Transverse colon (tissue), 4 donors: Measurements from ENCODE around the gene CASKIN2. TPM values are rescaled to one million over a fixed set of nuclear protein-coding genes. Genes with fewer than 3 reads are reported as not detected.

Experiments
- DNase-seq: peaks from one replicate; pipeline ENCODE4 v3.0.0-alpha.2; 2019
- H3K27ac ChIP-seq, 4 donors: fragments of 200-600 bp; sonication (generic); 2 replicates each; pipeline ENCODE4 v1.5.1; 2016 to 2018; ENCODE audit warnings: inconsistent platforms in 4 of 4
- H3K27me3 ChIP-seq: fragments of 200-600 bp; sonication (generic); 2 replicates; pipeline ENCODE4 v1.5.1; 2017; ENCODE audit warnings: inconsistent platforms
- H3K36me3 ChIP-seq, 4 donors: fragments of 200-600 bp; sonication (generic); 2 replicates each; pipeline ENCODE4 v1.5.1; 2017 to 2019; ENCODE audit warnings: inconsistent platforms in 4 of 4
- H3K4me1 ChIP-seq, 4 donors: fragments of 200-600 bp; sonication (generic); 2 replicates each; pipeline ENCODE4 v1.5.1; 2017 to 2020; ENCODE audit warnings: inconsistent platforms in 4 of 4
- H3K4me3 ChIP-seq, 4 donors: fragments of 200-600 bp; sonication (generic); 1 replicate in 1 of 4; 2 replicates in 3 of 4; pipeline versions ENCODE4 v1.5.1 to v1.6.1; 2017 to 2019; ENCODE audit warnings: inconsistent platforms in 4 of 4
- H3K9me3 ChIP-seq, 2 donors: fragments of 200-600 bp; sonication (generic); 2 replicates each; pipeline ENCODE4 v1.5.1; 2017 to 2019; ENCODE audit warnings: inconsistent platforms in 2 of 2
- CTCF ChIP-seq, 5 experiments: fragments of 200-600 bp in 3 of 5; fragments of 450-650 bp in 2 of 5; sonication (generic) in 3 of 5; IDR thresholded peaks; 1 replicate in 2 of 5; 2 replicates in 3 of 5; pipeline ENCODE4 v1.5.1; 2016 to 2017; ENCODE audit warnings: antibody characterized with exemption in 5 of 5, inconsistent platforms in 3 of 5, mild to moderate bottlenecking in 2 of 5, moderate library complexity in 1 of 5
- EP300 ChIP-seq: sonication (generic); formaldehyde crosslinking; IDR thresholded peaks from one replicate; pipeline ENCODE4 v1.6.1; 2017; ENCODE audit warnings: antibody characterized with exemption, low read depth
- POLR2A ChIP-seq: fragments of 450-650 bp; IDR thresholded peaks from one replicate; pipeline ENCODE4 v1.6.1; 2016; ENCODE audit warnings: antibody characterized with exemption, mild to moderate bottlenecking, moderate library complexity
- POLR2AphosphoS5 ChIP-seq, 3 donors: sonication (generic); formaldehyde crosslinking; IDR thresholded peaks; one replicate each; pipeline ENCODE4 v1.6.1; 2016; ENCODE audit warnings: antibody characterized with exemption in 3 of 3
- WGBS, 2 donors: methylation state at CpG; one replicate each; pipeline ENCODE4 v1.1.5; 2018; ENCODE audit warnings: low coverage in 1 of 2; 5-methylcytosine and 5-hydroxymethylcytosine counted together
- in situ Hi-C, 4 donors: fragments of 200-750 bp; cut with MboI; loops; one replicate each; pipeline versions ENCODE4 v1.15.0 to v1.15.1; 2017; ENCODE audit warnings: low sequenced_read_pairs in 3 of 4, low pct_ligation_motif_present in 1 of 4, low pct_unique_long_range_greater_than_20kb in 1 of 4
- intact Hi-C: fragments of 100-400 bp; cut with DNase I; formaldehyde crosslinking; loops from one replicate; pipeline ENCODE4 v1.15.1; 2023; ENCODE audit warnings: low total_unique reads
- total RNA-seq, 4 donors: library from RNA; depleted of rRNA; stranded (reverse); fragments of >200 nt; gene quantifications; one replicate each; pipeline ENCODE4 v1.1.0, GENCODE V29; 2016

CASKIN2 gene
- total RNA-seq, 4 donors from 2014 or later = 16.5 to 128 (median 24.8) TPM

DNA sequence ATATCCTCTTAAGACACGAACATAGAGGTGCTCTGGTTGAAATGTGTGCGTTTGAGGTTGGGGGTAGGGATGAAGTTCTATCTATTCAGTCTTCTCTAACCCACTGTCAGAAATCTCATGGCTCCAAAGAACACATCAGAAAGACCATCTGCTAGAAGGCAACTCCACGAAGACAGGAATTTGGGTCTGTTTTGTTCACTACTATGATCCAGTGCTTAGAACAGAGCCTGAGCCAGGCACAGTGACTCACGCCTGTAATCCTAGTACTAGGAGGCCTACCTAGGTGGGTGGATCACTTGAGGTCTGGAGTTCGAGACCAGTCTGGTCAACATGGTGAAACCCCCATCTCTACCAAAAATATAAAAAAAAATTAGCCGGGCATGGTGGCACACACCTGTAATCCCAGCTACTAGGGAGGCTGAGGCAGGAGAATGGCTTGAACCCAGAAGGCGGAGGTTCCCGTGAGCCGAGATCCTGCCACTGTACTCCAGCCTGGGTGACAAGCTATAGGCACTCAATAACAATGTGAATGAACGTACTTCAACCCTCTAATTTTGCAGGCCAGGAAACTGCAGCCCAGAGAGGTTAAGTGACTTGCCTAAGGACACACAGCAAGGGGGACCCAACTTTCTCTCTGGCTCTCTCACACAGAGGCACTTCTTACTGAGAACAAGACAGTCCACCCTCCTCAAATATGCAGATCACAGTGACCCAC lies 2.3 kb downstream of the CASKIN2 start:
- Histone ChIP-seq H3K9me3 (no peaks in the 10 kb centered on the region), H3K4me1 (peaks cover 32 to 56% (median 48%) of the 10 kb centered on the region in 4 donors), H3K36me3 (no peaks in the 10 kb centered on the region), H3K4me3 (peak overlapping the region in 1 of 4 donors; percentile 96), H3K27me3 (no peaks in the 10 kb centered on the region), H3K27ac (peak overlapping the region in 3 of 4 donors; percentile 44 to 93 (median 87))
- TF ChIP-seq POLR2AphosphoS5 (IDR thresholded peaks at IDR 0.05) (no peak), POLR2A (no peak), CTCF (IDR thresholded peaks at IDR 0.05) (no peak), EP300 (no peak)
- intact Hi-C loops (loop anchor here (5.0 kb wide), 1 partner anchor 86 kb away; no protein-coding TSS in a partner anchor), in situ Hi-C loops (loop anchor here in 1 of 4 donors (10.0 kb wide), 1 partner anchor 88 kb away; no protein-coding TSS in a partner anchor)
- DNase-seq = no peak
- 65% methylated on average over 10 of the region's 10 CpGs; no CpG with 5 or more reads in 1 of the 2 donors for WGBS, 2 donors

GRCh38 chr17:75511610-75512575 lies 3.4 kb downstream of the CASKIN2 start:
- no peak for DNase-seq
- Histone ChIP-seq H3K9me3 (no peaks in the 10 kb centered on the region), H3K27ac (peak overlapping the region; percentile 12 to 87 (median 42)), H3K36me3 (no peaks in the 10 kb centered on the region), H3K4me1 (peaks cover 23 to 47% (median 37%) of the 10 kb centered on the region in 4 donors), H3K4me3 (no peak overlapping the region), H3K27me3 (no peaks in the 10 kb centered on the region)
- TF ChIP-seq CTCF (IDR thresholded peaks at IDR 0.05) (no peak), EP300 (no peak), POLR2AphosphoS5 (IDR thresholded peaks at IDR 0.05) (no peak)
- WGBS, 2 donors = 60 to 75% methylated on average over 1 to 12 of the region's 13 CpGs
- in situ Hi-C loops = loop anchor here in 1 of 4 donors (10.0 kb wide), 1 partner anchor 87 kb away; no protein-coding TSS in a partner anchor
- intact Hi-C loops = loop anchor here (5.0 kb wide), 1 partner anchor 85 kb away; no protein-coding TSS in a partner anchor

DNA sequence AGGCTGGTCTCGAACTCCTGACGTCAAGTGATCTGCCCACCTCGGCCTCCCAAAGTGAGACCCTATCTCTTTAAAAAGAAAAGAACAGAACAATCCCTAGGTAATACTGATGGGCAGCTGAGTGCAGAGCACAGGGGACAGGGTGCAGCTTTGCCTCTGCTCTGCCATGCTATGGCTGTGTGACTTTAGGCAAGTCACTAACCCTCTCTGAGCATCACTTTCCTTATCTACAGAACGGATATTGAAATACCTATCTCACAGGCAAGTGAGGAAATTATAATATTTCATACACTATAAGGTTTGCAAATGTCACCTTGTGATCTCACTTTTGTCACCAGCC lies 4.1 kb downstream of the CASKIN2 start:
- in situ Hi-C loops (loop anchor here in 1 of 4 donors (10.0 kb wide), 1 partner anchor 86 kb away; no protein-coding TSS in a partner anchor), intact Hi-C loops (loop anchor here (5.0 kb wide), 1 partner anchor 84 kb away; no protein-coding TSS in a partner anchor)
- Histone ChIP-seq H3K4me3 (no peak overlapping the region), H3K27ac (peak overlapping the region; percentile 12 to 87 (median 42)), H3K27me3 (no peaks in the 10 kb centered on the region), H3K36me3 (no peaks in the 10 kb centered on the region), H3K9me3 (no peaks in the 10 kb centered on the region), H3K4me1 (peaks cover 23 to 45% (median 36%) of the 10 kb centered on the region in 4 donors)
- TF ChIP-seq POLR2AphosphoS5 (IDR thresholded peaks at IDR 0.05) = no peak
- TF ChIP-seq EP300 = no peak
- TF ChIP-seq POLR2A = no peak
- TF ChIP-seq CTCF (IDR thresholded peaks at IDR 0.05) = no peak
- no peak for DNase-seq
- 93 to 95% methylated on average over 4 of the region's 4 CpGs for WGBS, 2 donors
